ENCODE measurements around the gene NTM. TPM values are rescaled to one million over a fixed set of nuclear protein-coding genes. Genes with fewer than 3 reads are reported as not detected.

NTM gene
- total and polyA plus RNA-seq, 2 of the 8 experiments (the other 6 are each of a cell fraction or from before 2014, with no cell fraction given): 13.4 to 20.0 TPM

DNA sequence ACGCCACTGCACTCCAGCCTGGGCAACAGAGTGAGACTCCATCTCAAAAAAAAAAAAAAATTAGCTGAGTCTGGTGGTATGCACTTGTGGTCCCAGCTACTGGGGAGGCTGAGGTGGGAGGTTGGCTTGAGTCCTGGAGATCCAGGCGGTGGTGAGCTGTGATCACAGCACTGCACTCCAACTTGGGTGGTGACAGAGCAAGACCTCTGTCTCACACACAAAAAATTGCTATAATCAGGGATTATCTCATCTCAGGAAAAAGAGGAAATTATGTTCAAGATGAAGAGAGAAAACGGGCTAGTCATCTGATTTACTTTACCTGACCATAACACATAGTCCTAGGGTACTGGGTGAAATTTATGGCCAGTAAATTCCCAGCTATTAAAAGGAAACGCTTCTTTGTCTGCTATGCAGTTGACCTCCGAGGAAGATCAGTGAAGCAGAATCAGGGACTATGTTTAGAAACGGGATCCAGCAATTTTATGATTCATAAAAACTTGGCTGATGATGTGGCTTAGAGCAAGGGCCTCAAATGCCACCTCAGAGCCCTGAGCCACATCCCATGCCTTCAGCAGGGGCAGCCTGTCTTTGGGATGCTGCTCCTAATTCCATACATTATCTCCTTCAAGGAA, 386.2 kb downstream of the NTM start:
- TF ChIP-seq YY1 (IDR thresholded peaks at IDR 0.05; ENCODE audit: low read depth, low read length) (no peak), SP4 (IDR thresholded peaks at IDR 0.05; ENCODE audit: low read length) (no peak)
- H3K79me1 ChIP-seq (ENCODE audit: low read depth, low read length): no peaks in the 10 kb centered on the region
- no peaks in the 10 kb centered on the region for H4K20me1 ChIP-seq (replicated peaks in 1 of 2; ENCODE audit: control insufficient read depth in 1 of 2, insufficient read depth in 2 of 2, low read length in 2 of 2)
- no peak overlapping the region for H3K4me3 ChIP-seq (ENCODE audit: extremely low read depth in 1 of 4, insufficient read depth in 2 of 4, low read depth in 3 of 4, low read length in 4 of 4)
- H3K18ac ChIP-seq (ENCODE audit: extremely low read depth, low read length): no peak overlapping the region
- no peak overlapping the region for H2BK5ac ChIP-seq (ENCODE audit: low read depth, low read length)
- no peaks in the 10 kb centered on the region for H3K79me2 ChIP-seq (ENCODE audit: control insufficient read depth in 1 of 2, insufficient read depth in 2 of 2, low read length in 2 of 2)
- CTCF ChIA-PET (ENCODE audit: partially characterized antibody): interaction anchor here (0.6 to 3.5 kb wide), 12 partner anchors 8 to 136 kb away, joined by 3 to 41 read pairs (median 3); no protein-coding TSS in a partner anchor
- no peak overlapping the region for H3K4ac ChIP-seq (replicated peaks; ENCODE audit: insufficient read length, low read depth, low read length)
- no peak overlapping the region for H3K4me2 ChIP-seq (ENCODE audit: insufficient read depth in 1 of 2, low read depth in 2 of 2, low read length in 2 of 2)
- H3K14ac ChIP-seq (ENCODE audit: insufficient read length): no peak overlapping the region
- no peaks in the 10 kb centered on the region for H3K4me1 ChIP-seq (replicated peaks in 1 of 4; ENCODE audit: control insufficient read depth in 3 of 4, insufficient read depth in 4 of 4, low read length in 3 of 4)
- WGBS, 2 experiments (ENCODE audit: extremely low coverage in 1 of 2, insufficient coverage in 1 of 2, insufficient read length in 1 of 2, insufficient replicate concordance in 2 of 2, low coverage in 1 of 2, low lambda C conversion rate in 2 of 2, missing lambda C conversion rate in 1 of 2): 87% methylated on average over 6 of the region's 6 CpGs; no CpG with 5 or more reads in 1 of the 2 experiments
- POLR2A ChIA-PET (ENCODE audit: partially characterized antibody): interaction anchor here (0.9 kb wide), 1 partner anchor 144 kb away, joined by 3 read pairs; no protein-coding TSS in a partner anchor
- H4K8ac ChIP-seq (ENCODE audit: extremely low read depth, insufficient read depth, low read length): no peak overlapping the region
- H3K27ac ChIP-seq (ENCODE audit: low read depth, low read length): no peak overlapping the region
- DNase-seq (ENCODE audit: low read depth in 1 of 2, low spot score in 2 of 2) (no peak), FAIRE-seq (no peak)
- no peaks in the 10 kb centered on the region for H3K23me2 ChIP-seq (ENCODE audit: low read depth, low read length)
- no peak overlapping the region for H2BK15ac ChIP-seq (ENCODE audit: low read length)
- H3K56ac ChIP-seq (replicated peaks; ENCODE audit: insufficient read length, low read depth, low read length): no peak overlapping the region
- H2BK12ac ChIP-seq (ENCODE audit: low read depth, low read length): no peak overlapping the region
- no peak overlapping the region for H4K5ac ChIP-seq (ENCODE audit: insufficient read length, low read depth, low read length)
- H3K36me3 ChIP-seq (ENCODE audit: control insufficient read depth in 2 of 4, insufficient read depth in 4 of 4, low read length in 3 of 4): no peaks in the 10 kb centered on the region
- H3K23ac ChIP-seq (ENCODE audit: insufficient read length): no peak overlapping the region
- H2BK120ac ChIP-seq (replicated peaks; ENCODE audit: low read depth, low read length): no peak overlapping the region
- no peak overlapping the region for H2BK20ac ChIP-seq (ENCODE audit: low read length)
- H3K9me3 ChIP-seq (ENCODE audit: insufficient read depth in 2 of 2, low read depth in 1 of 2, low read length in 1 of 2): no peaks in the 10 kb centered on the region
- no peak overlapping the region for H3K9ac ChIP-seq (replicated peaks in 1 of 4; ENCODE audit: extremely low read depth in 1 of 4, low read depth in 3 of 4, low read length in 3 of 4)
- H3K27me3 ChIP-seq (replicated peaks in 1 of 4; ENCODE audit: control insufficient read depth in 3 of 4, extremely low read depth in 1 of 4, insufficient read depth in 3 of 4, low read length in 3 of 4): no peaks in the 10 kb centered on the region
- no peak overlapping the region for H2AFZ ChIP-seq (ENCODE audit: low read length)
- H4K91ac ChIP-seq (replicated peaks; ENCODE audit: insufficient read length, low read length): no peak overlapping the region
- H2AK5ac ChIP-seq (ENCODE audit: low read depth, low read length): no peak overlapping the region
